MG63 (cell line): ENCODE data around the gene MAPKAPK2. TPM values are rescaled to one million over a fixed set of nuclear protein-coding genes. Genes with fewer than 3 reads are reported as not detected.

Source experiments
- DNase-seq: peaks from one replicate; pipeline ENCODE4 v3.0.0-alpha.2; 2020
- H3K27me3 ChIP-seq: fragments of 250-450 bp; sonication (Bioruptor Pico); 2 replicates; pipeline ENCODE4 v1.5.1; 2020; ENCODE audit warnings: mild to moderate bottlenecking, moderate library complexity
- H3K36me3 ChIP-seq: fragments of 250-450 bp; sonication (Bioruptor Pico); 2 replicates; pipeline ENCODE4 v1.5.1; 2020; ENCODE audit warnings: mild to moderate bottlenecking, moderate library complexity
- H3K4me3 ChIP-seq: fragments of 250-450 bp; sonication (Bioruptor Pico); 2 replicates; pipeline ENCODE4 v1.5.1; 2020; ENCODE audit warnings: mild to moderate bottlenecking, moderate library complexity
- H3K9me3 ChIP-seq: fragments of 250-450 bp; sonication (Bioruptor Pico); 2 replicates; pipeline ENCODE4 v1.5.1; 2020; ENCODE audit warnings: mild to moderate bottlenecking, moderate library complexity
- total RNA-seq: library from RNA; depleted of rRNA; stranded (reverse); fragments of >200 nt; shearing (Covaris generic); gene quantifications from 2 replicates; pipeline ENCODE4 v1.2.3, GENCODE V29; 2014; ENCODE audit warnings: low replicate concordance

Gene MAPKAPK2
- total RNA-seq, 1 experiment from 2014 or later = 32.3 TPM

DNA sequence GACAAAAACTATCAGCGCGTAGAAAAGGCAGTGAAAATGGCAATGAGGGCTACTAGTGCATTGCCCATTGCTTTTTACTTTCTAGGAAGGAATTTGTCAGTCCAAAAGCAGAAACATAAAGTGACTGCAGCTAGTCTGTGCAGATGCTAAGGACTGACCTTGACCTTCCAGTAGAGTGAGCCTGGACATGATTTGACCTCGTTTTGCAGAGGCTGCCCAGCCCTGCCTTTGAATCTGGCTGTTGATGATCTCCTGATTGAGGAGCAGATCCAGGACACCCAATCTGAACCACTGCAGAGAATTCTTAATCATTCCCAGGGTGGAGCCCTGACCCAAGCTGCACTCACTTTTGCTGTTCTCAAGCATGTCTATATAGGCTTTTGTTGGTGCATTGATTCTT, 27.8 kb upstream of the MAPKAPK2 start:
- H3K9me3 ChIP-seq = no peaks in the 10 kb centered on the region
- no peak for DNase-seq
- peaks cover 2% of the 10 kb centered on the region; the same call in 1 of the 2 replicates for H3K36me3 ChIP-seq
- no peaks in the 10 kb centered on the region for H3K27me3 ChIP-seq
- no peak overlapping the region for H3K4me3 ChIP-seq

DNA sequence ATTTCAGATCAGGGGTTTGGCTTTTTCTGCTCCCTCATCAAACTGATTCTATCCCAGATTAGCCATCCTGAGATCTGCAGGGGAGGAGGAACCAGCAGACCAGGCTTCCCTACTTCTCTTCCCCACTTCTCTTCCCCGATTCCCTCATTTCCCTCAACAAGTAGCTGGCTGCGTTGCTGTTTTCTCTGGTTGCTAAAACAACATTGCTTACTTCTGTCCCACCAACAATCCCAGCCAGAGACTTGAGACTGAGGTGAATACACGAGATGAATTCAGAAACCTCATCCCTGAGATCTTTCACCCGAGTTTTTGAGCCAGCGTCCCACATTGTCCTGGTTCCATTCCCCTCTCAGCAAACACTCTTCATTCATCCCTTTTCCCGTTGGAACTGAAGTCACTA, 27.0 kb upstream of the MAPKAPK2 start:
- no peaks in the 10 kb centered on the region for H3K9me3 ChIP-seq
- H3K36me3 ChIP-seq = peaks cover 2% of the 10 kb centered on the region; the same call in 1 of the 2 replicates
- H3K27me3 ChIP-seq = peaks cover 1% of the 10 kb centered on the region
- H3K4me3 ChIP-seq = no peak overlapping the region
- DNase-seq = no peak

DNA sequence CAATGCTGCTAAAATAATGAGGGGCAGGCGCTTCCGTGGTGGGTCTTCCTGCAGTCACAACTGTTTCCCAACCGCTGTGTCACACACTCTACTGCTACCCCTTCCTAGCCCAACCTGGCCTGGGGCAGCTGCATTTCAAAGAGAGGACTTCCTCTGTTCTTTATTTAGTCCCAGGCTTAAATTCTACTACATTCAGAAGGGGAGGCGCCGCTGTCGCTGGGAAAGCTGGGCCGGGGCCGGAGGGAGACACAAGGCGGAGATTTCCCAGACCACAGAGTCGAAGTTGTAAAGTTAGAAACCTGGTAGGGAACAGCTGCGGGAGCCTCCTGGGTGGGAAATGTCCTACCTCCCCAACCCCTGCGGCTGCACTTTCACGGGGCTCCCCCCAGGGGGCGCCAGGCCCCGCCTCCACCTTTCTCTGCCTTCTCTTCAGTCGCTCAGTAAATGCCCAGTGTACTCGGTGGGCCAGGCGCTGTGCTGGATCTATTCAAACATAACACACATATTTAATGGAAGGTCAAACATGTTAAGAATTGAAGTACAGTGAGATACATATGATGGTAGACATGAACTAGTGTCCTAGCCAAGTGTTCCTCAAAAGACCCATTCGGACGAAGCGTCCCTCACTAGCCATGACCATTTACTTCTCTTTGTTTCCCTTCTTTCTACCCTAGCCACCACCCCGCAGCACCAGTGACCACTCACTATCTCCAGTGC, 26.3 kb upstream of the MAPKAPK2 start:
- no peaks in the 10 kb centered on the region for H3K9me3 ChIP-seq
- no peak for DNase-seq
- H3K4me3 ChIP-seq = no peak overlapping the region
- peaks cover 8% of the 10 kb centered on the region for H3K27me3 ChIP-seq
- H3K36me3 ChIP-seq = no peaks in the 10 kb centered on the region; the same call in 1 of the 2 replicates

DNA sequence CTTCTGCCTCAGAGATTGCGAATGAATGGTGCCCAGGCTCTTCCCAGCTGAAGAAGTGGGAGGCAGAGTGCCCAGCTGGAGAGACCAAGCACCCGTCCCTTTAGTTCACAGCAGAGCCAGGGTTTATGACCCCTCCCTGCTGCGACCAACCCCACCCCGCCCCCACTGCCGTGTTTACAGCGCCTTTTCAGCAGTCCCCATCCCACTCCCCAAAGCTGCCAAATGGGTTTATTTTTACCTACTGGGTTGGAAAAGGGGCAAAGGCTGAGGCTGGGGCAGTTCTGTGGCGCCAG, 25.8 kb upstream of the MAPKAPK2 start:
- no peaks in the 10 kb centered on the region for H3K36me3 ChIP-seq
- no peaks in the 10 kb centered on the region for H3K9me3 ChIP-seq
- H3K27me3 ChIP-seq = peaks cover 13% of the 10 kb centered on the region
- no peak overlapping the region for H3K4me3 ChIP-seq
- DNase-seq = no peak

DNA sequence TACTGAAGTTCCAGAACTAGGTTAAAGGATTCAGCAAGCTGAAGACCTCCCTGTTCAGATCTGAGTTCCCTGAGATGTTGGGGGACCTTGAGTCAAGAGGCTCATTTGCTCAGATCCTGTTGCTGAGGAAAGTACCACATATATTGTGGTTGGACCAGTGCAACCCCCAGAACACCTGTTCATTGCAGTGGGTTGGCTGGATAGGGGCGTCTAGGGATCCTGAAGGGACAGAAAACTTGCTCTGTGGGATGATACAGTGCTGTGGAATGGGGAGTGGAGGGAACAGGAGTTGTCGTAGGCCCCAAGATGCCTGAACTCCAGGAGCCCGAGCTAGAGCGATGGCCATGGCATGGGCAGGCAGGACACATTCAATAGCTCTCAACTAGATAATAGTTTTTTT, 24.6 kb upstream of the MAPKAPK2 start:
- no peak overlapping the region for H3K4me3 ChIP-seq
- no peaks in the 10 kb centered on the region for H3K9me3 ChIP-seq
- H3K27me3 ChIP-seq = peaks cover 21% of the 10 kb centered on the region
- H3K36me3 ChIP-seq = no peaks in the 10 kb centered on the region
- no peak for DNase-seq

DNA sequence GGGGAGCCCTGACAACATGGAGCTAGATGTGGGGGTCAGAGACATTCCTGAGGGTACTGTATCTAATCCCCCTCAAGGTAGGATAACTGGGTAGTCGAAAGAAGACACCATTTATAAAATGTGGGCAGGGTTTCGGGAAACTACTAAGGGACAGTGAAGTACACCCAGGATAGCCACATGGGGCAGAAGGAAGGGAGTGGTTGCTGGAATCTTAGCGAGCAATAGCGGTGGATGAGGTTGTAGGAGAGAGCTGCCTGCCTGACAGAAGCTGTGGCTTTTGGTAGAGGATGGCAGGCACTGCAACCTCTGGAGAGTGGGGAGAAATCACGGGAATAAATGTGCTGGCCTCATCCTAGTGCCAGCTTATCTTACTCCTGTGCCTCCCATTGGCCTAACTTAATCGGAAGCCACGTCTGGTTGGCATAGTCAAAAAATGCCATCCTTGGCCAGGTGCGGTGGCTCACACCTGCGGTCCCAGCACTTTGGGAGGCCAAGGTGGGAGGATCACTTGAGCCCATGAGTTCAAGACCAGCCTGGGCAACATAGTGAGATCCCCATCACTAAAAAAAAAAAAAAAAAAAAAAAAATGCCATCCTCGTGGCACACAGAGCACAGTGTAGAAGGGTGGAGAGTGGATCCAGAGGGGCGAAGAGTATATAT, 23.4 kb upstream of the MAPKAPK2 start:
- H3K27me3 ChIP-seq = peaks cover 21% of the 10 kb centered on the region
- no peaks in the 10 kb centered on the region for H3K9me3 ChIP-seq
- H3K4me3 ChIP-seq = no peak overlapping the region
- H3K36me3 ChIP-seq = no peaks in the 10 kb centered on the region
- no peak for DNase-seq

DNA sequence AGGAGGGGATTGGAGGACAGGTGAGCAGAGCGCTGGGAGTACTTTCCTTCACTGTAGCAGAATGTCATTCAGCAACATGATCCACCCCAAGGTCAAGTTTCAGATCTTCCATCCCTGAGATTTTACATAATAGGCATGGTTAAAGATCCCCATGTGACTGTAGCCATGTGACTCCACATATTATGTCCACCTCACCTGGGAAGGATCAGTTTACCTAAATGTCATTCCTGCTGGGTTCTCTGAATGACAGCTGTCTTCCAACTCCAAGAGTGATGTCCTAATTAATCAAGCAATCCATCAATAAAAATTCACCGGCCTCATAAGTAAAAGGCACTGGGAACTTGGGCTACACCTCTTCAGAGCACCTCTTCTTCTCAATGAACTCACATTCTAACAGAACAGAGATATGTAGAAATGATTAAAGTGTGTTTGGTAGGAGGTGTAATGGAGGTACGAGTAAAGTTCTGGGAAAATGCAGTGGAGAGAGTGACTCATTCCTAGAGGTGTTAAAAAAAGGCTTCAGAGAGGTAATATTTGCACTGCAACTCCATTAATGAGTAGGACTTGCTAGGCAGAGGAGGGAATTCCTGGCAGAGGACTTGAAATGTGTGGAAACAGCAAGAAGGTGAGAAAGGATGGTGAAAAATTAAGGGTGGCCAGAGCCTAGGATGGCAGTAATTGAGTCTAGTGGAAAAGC, 22.2 kb upstream of the MAPKAPK2 start:
- no peaks in the 10 kb centered on the region for H3K9me3 ChIP-seq
- no peak for DNase-seq
- no peak overlapping the region for H3K4me3 ChIP-seq
- no peaks in the 10 kb centered on the region for H3K36me3 ChIP-seq
- peaks cover 21% of the 10 kb centered on the region for H3K27me3 ChIP-seq

DNA sequence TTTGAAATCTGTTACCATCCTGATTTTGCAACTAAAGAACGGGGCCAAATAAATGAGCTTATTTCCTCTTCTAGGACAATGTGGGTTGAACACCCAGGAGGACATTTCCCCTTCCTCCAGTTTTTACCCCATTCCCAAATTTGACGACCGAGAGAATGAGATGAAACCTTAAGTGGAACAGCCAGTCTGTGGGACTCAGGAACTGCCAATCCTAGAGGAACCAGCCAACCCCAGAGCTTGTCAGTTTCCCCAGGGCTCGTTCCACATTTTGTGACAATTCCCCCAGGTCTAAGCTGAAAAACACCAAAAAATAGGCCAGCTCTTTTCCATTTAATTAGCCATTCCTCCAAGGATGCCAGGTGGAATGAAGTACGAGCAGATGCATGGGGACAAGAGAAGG, 21.3 kb upstream of the MAPKAPK2 start:
- Histone ChIP-seq H3K36me3 (no peaks in the 10 kb centered on the region), H3K9me3 (no peaks in the 10 kb centered on the region), H3K27me3 (peaks cover 21% of the 10 kb centered on the region), H3K4me3 (no peak overlapping the region)
- DNase-seq = no peak

DNA sequence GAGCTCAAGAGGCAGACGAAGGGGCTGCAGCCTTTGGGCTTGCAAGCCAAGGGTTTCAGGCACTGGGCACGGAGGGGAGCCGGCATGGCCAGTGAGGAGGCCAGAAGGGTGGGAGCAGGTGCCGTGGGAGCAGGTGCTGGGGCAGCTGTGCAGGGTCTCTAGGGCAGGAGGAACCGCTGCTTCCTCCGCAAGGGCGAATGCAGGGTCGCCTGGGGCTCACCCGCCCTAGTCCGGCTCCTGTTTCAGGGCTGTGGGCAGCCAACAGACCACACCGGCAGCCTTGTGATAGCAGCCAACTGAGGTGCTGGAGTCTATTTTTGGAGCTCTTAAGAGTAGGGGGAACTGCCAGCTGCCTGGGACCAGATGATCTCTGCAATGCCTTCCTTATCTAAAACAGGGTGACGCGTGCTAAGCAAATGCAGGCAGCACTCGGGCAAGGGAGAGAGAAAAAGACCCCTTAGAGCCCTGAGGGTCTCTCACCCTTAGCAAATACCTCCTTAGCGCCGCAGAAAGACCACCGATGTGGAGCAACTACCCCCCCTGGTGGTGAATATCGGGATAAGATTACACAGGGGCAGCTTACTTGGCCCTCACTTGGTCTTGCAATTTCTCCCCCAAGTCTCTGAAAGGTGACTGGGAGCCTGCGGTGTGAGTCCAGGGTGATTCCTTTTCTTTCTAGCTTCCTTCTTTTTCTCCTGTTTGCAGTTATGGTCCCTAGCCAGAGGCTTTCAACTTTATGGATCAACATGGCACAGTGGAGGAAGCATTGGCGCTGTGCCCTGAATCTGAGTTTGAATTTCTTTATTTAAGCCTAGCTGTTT, 20.7 kb upstream of the MAPKAPK2 start:
- no peaks in the 10 kb centered on the region for H3K9me3 ChIP-seq
- no peak overlapping the region for H3K4me3 ChIP-seq
- DNase-seq = peak; percentile 28
- peaks cover 21% of the 10 kb centered on the region for H3K27me3 ChIP-seq
- H3K36me3 ChIP-seq = no peaks in the 10 kb centered on the region

DNA sequence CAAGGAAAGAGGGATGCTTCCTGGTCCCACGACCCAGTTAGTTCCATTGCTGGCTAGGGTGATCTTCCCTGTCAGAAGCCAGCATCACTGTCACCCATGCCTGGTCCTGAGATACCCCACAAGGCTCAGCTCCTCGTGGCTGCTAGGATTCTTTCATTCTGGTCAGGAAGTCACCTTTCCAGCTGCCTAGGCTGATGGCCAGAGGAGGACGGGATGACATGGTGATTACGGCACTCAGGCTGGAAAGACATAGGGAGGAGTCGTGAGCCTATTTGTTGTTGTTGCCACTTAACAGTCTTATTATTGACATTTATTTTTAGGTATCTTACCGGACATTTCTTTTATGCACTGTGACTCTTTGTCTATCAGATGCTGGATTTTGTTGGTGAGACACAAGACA, 20.0 kb upstream of the MAPKAPK2 start:
- H3K27me3 ChIP-seq = peaks cover 21% of the 10 kb centered on the region
- no peak overlapping the region for H3K4me3 ChIP-seq
- no peaks in the 10 kb centered on the region for H3K36me3 ChIP-seq
- no peaks in the 10 kb centered on the region for H3K9me3 ChIP-seq
- DNase-seq = no peak

DNA sequence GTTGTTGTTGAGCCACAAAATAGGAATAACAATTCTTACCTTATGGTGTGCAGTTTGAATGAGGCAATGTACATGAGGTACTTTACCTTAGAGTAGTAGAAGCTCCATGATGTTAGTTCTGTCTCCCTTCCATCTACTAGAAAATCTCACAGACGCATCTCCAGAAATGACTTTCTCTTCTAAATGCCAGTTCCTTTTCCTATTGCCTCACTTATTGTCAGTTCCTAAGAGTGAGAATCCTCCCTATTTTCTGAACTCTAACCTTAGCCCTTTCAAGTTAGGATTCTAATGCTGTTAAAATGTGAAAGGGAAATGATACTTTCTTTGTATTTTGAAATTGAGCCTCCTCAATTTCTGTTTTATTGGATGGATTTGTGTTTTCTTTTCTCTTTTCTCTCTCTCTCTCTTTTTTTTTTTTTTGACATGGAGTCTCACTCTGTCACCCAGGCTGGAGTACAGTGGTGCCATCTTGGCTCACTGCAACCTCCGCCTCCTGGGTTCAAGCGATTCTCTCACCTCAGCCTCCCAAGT, 18.6 kb upstream of the MAPKAPK2 start:
- no peaks in the 10 kb centered on the region for H3K9me3 ChIP-seq
- peaks cover 21% of the 10 kb centered on the region for H3K27me3 ChIP-seq
- H3K36me3 ChIP-seq = no peaks in the 10 kb centered on the region
- no peak for DNase-seq
- H3K4me3 ChIP-seq = no peak overlapping the region

DNA sequence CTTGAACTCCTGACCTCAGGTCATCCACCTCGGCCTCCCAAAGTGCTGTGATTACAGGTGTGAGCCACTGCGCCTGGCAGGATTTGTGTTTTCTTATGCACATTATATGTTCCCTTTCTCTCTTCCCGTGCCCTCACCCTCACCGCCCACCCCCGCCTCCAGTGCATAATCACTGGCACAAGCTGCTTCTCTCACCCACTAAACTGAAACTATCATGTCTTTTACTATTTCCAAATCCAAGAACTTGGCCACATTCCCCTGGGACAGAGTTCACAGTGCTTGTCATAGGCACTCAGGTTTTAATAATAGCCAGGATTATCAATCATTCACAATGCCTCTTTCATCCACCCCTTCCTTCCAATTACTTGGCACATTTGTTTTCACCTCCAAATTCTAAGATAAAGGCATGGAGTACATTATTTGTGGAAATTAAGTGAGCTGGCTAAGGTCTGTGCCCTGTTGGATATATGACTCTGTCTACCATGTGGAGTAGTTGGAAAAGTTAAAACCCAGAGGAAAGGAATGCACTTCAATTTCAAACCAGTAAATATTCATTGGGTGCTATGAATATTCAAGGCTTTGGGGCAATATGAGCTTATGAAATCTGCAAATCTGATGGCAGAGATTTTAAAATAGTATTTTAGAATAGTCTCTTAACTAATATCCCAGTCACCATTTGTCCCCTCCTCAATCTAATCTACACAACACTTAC, 17.6 kb upstream of the MAPKAPK2 start:
- H3K27me3 ChIP-seq = peaks cover 21% of the 10 kb centered on the region
- no peaks in the 10 kb centered on the region for H3K9me3 ChIP-seq
- H3K36me3 ChIP-seq = no peaks in the 10 kb centered on the region
- DNase-seq = no peak
- H3K4me3 ChIP-seq = no peak overlapping the region

DNA sequence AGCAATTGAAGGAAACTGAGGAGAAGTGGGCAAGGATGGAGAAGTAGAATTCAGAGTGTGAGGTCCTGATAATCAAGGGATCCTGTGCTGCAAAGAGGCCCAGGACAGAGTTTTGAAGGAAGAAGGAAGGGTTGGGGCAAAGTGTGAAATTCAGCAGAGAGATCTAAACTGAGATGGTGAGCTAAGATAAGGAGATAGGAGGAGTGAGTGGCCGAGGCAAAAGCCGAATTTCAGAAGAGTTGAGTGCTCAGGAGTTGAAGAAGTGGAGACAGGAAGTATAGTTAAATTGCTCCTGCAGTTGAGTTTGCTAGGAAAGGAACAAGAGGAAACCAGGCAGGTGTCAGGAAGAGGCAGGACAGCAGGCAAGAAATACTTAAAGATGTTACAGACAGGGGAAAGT, 16.4 kb upstream of the MAPKAPK2 start:
- no peaks in the 10 kb centered on the region for H3K36me3 ChIP-seq
- no peaks in the 10 kb centered on the region for H3K9me3 ChIP-seq
- H3K27me3 ChIP-seq = peaks cover 14% of the 10 kb centered on the region
- H3K4me3 ChIP-seq = no peak overlapping the region
- no peak for DNase-seq

DNA sequence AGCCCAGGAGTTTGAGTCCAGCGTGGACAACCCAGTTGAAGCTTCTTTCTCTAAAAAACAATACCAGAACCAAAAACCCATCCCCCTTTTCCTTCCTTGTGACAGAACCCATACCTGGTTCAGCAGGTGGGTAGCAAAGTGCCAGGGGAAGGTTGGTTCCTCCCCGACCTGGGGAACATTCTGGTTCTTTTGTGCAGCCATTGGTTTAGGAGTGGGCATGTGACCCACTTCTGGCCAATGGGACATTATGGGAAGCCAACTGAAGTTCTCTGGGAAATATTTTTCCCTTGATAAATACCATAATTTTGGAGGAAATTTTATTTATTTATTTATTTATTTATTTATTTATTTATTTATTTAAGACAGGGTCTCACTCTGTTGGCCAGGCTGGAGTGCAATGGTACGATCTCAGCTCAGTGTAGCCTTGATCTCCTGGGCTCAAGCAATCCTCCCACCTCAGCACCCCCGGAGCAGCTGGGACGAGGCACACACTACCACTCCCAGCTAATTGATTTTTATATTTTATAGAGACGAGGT, 15.8 kb upstream of the MAPKAPK2 start:
- H3K4me3 ChIP-seq = no peak overlapping the region
- no peak for DNase-seq
- H3K27me3 ChIP-seq = peaks cover 8% of the 10 kb centered on the region
- no peaks in the 10 kb centered on the region for H3K9me3 ChIP-seq
- H3K36me3 ChIP-seq = no peaks in the 10 kb centered on the region

DNA sequence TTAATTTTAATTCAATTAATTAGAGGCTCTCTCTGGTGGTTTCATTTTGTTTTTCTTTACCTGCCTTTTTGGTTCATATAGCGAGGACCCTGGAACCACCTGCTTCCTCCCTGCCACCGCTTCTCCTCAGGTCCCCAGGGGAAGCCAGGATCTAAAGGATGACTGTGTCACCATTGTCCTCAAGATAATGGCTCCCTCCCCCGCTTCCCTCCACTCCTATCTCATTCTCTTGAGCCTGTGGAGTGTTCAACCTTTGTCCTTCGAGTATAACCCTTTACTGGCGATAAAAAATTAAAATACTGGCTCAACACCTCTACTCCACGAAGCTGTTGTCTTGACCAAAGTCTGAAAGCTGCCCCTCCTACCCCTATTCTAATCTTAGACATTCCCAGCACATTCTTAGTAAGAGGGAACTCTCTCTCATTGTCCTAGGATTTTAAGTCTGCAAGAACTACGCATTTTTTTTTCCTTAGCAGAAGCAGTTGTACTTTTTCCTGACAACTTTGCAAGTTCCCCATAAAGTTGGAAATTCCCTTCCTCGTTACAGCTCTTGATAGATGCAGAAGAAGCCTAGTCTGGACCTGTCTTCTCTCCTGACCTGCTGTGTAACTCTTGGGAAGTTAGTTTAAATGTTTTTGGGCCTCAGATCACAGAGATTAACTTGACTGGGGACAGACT, 12.6 kb upstream of the MAPKAPK2 start:
- Histone ChIP-seq H3K9me3 (no peaks in the 10 kb centered on the region), H3K27me3 (no peaks in the 10 kb centered on the region), H3K4me3 (no peak overlapping the region), H3K36me3 (no peaks in the 10 kb centered on the region)
- no peak for DNase-seq
